GM12892 (cell line): ENCODE results near the gene RPUSD1.

Experiments
- POLR2A ChIP-seq: IDR thresholded peaks from 2 replicates; pipeline ENCODE4 v1.6.1; 2011; ENCODE audit warnings: low read depth, low read length, control low read depth
- POLR2AphosphoS5 ChIP-seq: IDR thresholded peaks from 2 replicates; pipeline ENCODE4 v1.6.1; 2011; ENCODE audit warnings: low read depth, low read length, control low read depth

GRCh38 chr16:830107-830870 lies 42.1 kb upstream of the RPUSD1 start:
- TF ChIP-seq POLR2A (no peak), POLR2AphosphoS5 (no peak)
